ENCODE measurements around the gene GLCE.

The GLCE gene

DNA sequence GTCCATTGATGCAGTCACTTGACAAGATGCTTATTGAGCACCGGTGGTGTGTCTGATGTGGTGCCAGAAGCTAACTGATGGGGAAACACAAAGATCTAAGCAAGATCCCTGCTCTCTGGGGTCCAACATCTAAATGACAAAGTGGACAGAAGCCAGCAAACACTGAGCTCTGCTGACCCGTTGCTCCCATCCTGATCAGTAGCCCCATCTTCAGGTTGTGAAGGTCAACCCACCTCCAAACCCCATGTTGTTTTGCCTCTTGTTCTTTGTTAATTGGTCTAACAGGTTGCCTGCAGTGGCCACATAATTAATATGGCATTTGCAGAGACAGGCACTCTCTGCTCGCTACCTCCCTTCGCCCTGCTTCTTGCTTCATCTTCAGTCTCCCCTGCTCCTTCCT lies 21.5 kb upstream of the GLCE start:
- no CpG with 5 or more reads among the region's 4 CpGs for WGBS, 2 donors (ENCODE audit: extremely low coverage in 2 of 2, insufficient read length in 2 of 2, insufficient replicate concordance in 1 of 2)
- H3K27me3 ChIP-seq (ENCODE audit: control insufficient read depth in 3 of 3, insufficient read depth in 3 of 3, low read depth in 1 of 3, low read length in 3 of 3): peaks cover 0 to 19% (median 0%) of the 10 kb centered on the region in 3 experiments
- H4K91ac ChIP-seq (ENCODE audit: low read depth, low read length, poor library complexity): no peak overlapping the region

DNA sequence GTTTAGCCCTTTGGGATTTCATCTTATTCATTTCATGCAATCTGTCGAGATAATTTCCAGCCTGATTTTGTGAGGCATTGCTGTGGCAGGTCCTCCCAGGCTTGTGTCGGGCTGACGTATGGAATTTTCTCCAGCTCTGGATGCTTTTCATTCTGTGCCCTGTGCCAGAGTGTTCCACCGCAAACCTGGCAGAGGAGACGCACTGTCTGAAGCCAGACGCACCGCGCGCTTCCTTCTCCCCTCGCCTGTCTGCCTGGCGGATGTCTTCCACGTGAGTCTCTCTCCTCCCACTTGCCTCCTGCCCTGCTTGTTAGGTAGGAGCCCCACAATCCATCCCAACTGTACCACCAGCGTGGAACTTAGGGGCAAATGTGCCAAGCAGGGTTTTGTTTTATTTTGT lies 20.1 kb upstream of the GLCE start:
- H3K4me1 ChIP-seq (ENCODE audit: control insufficient read depth in 2 of 2, insufficient read depth in 1 of 2, low read depth in 1 of 2, low read length in 2 of 2): no peaks in the 10 kb centered on the region
- H2BK15ac ChIP-seq (ENCODE audit: low read length): no peak overlapping the region
- no peak overlapping the region for H3K27ac ChIP-seq (replicated peaks; ENCODE audit: low read length)
- no peaks in the 10 kb centered on the region for H3K9me3 ChIP-seq (replicated peaks in 1 of 2; ENCODE audit: control insufficient read depth in 2 of 2, insufficient read depth in 1 of 2, low read depth in 1 of 2, low read length in 2 of 2)
- no peak overlapping the region for H3K4ac ChIP-seq (ENCODE audit: low read length)
- no peak overlapping the region for H3K14ac ChIP-seq (ENCODE audit: low read length)
- H4K91ac ChIP-seq (ENCODE audit: low read depth, low read length, poor library complexity): no peak overlapping the region
- H2BK5ac ChIP-seq (ENCODE audit: low read length): no peak overlapping the region
- no peaks in the 10 kb centered on the region for H3K79me1 ChIP-seq (ENCODE audit: low read depth, low read length)
- H3K4me2 ChIP-seq (ENCODE audit: insufficient read depth, low read length, poor library complexity, severe bottlenecking): no peak overlapping the region
- H3K9ac ChIP-seq (ENCODE audit: low read depth, low read length, poor library complexity): no peak overlapping the region
- H3K36me3 ChIP-seq (replicated peaks in 1 of 2; ENCODE audit: control insufficient read depth in 2 of 2, insufficient read depth in 2 of 2, low read length in 2 of 2): no peaks in the 10 kb centered on the region
- H2BK120ac ChIP-seq (ENCODE audit: low read depth, low read length): no peak overlapping the region
- no peak overlapping the region for H2BK12ac ChIP-seq (ENCODE audit: low read length)
- WGBS, 2 donors (ENCODE audit: extremely low coverage in 2 of 2, insufficient read length in 2 of 2, insufficient replicate concordance in 1 of 2): no CpG with 5 or more reads among the region's 13 CpGs
- no peak overlapping the region for H3K23ac ChIP-seq (ENCODE audit: low read depth, low read length, poor library complexity)
- no peak overlapping the region for H4K8ac ChIP-seq (ENCODE audit: low read depth, low read length)
- H2AFZ ChIP-seq (ENCODE audit: low read length): no peak overlapping the region
- DNase-seq (ENCODE audit: low spot score): no peak
- peaks cover 0 to 14% (median 0%) of the 10 kb centered on the region in 3 experiments for H3K27me3 ChIP-seq (ENCODE audit: control insufficient read depth in 3 of 3, insufficient read depth in 3 of 3, low read depth in 1 of 3, low read length in 3 of 3)
- no peak overlapping the region for H3K18ac ChIP-seq (ENCODE audit: low read length)
- H3K4me3 ChIP-seq (ENCODE audit: low read length in 2 of 2): no peak overlapping the region
- H2AK5ac ChIP-seq (ENCODE audit: low read depth, low read length): no peak overlapping the region

More for the DNA sequence above, 21.5 kb upstream of the GLCE start:
- DNase-seq (ENCODE audit: low spot score): no peak
- Histone ChIP-seq H3K9me3 (replicated peaks in 1 of 2; ENCODE audit: control insufficient read depth in 2 of 2, insufficient read depth in 1 of 2, low read depth in 1 of 2, low read length in 2 of 2) (no peaks in the 10 kb centered on the region), H3K27ac (replicated peaks; ENCODE audit: low read length) (no peak overlapping the region), H3K4ac (ENCODE audit: low read length) (no peak overlapping the region), H2BK120ac (ENCODE audit: low read depth, low read length) (no peak overlapping the region), H3K4me1 (ENCODE audit: control insufficient read depth in 2 of 2, insufficient read depth in 1 of 2, low read depth in 1 of 2, low read length in 2 of 2) (no peaks in the 10 kb centered on the region), H3K4me3 (ENCODE audit: low read length in 2 of 2) (no peak overlapping the region), H3K79me1 (ENCODE audit: low read depth, low read length) (no peaks in the 10 kb centered on the region), H3K9ac (ENCODE audit: low read depth, low read length, poor library complexity) (no peak overlapping the region), H2AFZ (ENCODE audit: low read length) (no peak overlapping the region), H2BK12ac (ENCODE audit: low read length) (no peak overlapping the region), H2BK5ac (ENCODE audit: low read length) (no peak overlapping the region), H3K4me2 (ENCODE audit: insufficient read depth, low read length, poor library complexity, severe bottlenecking) (no peak overlapping the region), H3K23ac (ENCODE audit: low read depth, low read length, poor library complexity) (no peak overlapping the region), H3K14ac (ENCODE audit: low read length) (no peak overlapping the region), H3K36me3 (replicated peaks in 1 of 2; ENCODE audit: control insufficient read depth in 2 of 2, insufficient read depth in 2 of 2, low read length in 2 of 2) (no peaks in the 10 kb centered on the region), H2AK5ac (ENCODE audit: low read depth, low read length) (no peak overlapping the region), H4K8ac (ENCODE audit: low read depth, low read length) (no peak overlapping the region), H3K18ac (ENCODE audit: low read length) (no peak overlapping the region), H2BK15ac (ENCODE audit: low read length) (no peak overlapping the region)

DNA sequence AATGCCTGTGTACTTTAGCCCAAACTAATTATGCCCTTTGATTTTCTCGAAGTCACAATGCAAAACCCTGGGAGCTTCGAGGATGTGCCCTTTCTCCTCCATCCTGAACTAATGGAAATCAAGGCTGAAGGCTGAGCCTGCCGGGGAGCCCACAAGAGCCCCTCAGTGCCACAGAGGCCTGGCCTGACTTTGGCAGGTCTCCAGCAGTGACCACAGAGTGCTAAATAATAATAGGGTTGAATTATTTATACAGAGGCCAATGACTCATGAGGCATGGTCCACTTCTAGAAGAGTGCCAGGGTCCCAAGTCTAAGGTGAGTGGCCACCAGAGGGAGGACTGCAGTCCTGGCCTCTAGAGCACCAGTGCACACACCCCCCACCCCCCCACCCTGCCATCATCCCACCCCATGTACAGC lies 19.1 kb upstream of the GLCE start:
- Histone ChIP-seq H3K14ac (ENCODE audit: low read length) (no peak overlapping the region), H2BK15ac (ENCODE audit: low read length) (no peak overlapping the region), H3K4me3 (ENCODE audit: low read length in 2 of 2) (no peak overlapping the region), H3K4me1 (ENCODE audit: control insufficient read depth in 2 of 2, insufficient read depth in 1 of 2, low read depth in 1 of 2, low read length in 2 of 2) (peaks cover 0 to 3% of the 10 kb centered on the region in 2 donors), H2BK12ac (ENCODE audit: low read length) (no peak overlapping the region), H3K9me3 (replicated peaks in 1 of 2; ENCODE audit: control insufficient read depth in 2 of 2, insufficient read depth in 1 of 2, low read depth in 1 of 2, low read length in 2 of 2) (no peaks in the 10 kb centered on the region), H3K18ac (ENCODE audit: low read length) (no peak overlapping the region), H3K27me3 (ENCODE audit: control insufficient read depth in 3 of 3, insufficient read depth in 3 of 3, low read depth in 1 of 3, low read length in 3 of 3) (peaks cover 0 to 24% (median 0%) of the 10 kb centered on the region in 3 experiments), H3K9ac (ENCODE audit: low read depth, low read length, poor library complexity) (no peak overlapping the region), H3K23ac (ENCODE audit: low read depth, low read length, poor library complexity) (no peak overlapping the region), H3K79me1 (ENCODE audit: low read depth, low read length) (no peaks in the 10 kb centered on the region), H3K27ac (replicated peaks; ENCODE audit: low read length) (no peak overlapping the region), H2AK5ac (ENCODE audit: low read depth, low read length) (no peak overlapping the region), H3K36me3 (replicated peaks in 1 of 2; ENCODE audit: control insufficient read depth in 2 of 2, insufficient read depth in 2 of 2, low read length in 2 of 2) (no peaks in the 10 kb centered on the region), H2AFZ (ENCODE audit: low read length) (no peak overlapping the region), H2BK120ac (ENCODE audit: low read depth, low read length) (no peak overlapping the region), H4K91ac (ENCODE audit: low read depth, low read length, poor library complexity) (no peak overlapping the region), H2BK5ac (ENCODE audit: low read length) (no peak overlapping the region), H3K4ac (ENCODE audit: low read length) (no peak overlapping the region), H4K8ac (ENCODE audit: low read depth, low read length) (no peak overlapping the region), H3K4me2 (ENCODE audit: insufficient read depth, low read length, poor library complexity, severe bottlenecking) (no peak overlapping the region)
- DNase-seq (ENCODE audit: low spot score): no peak
- no CpG with 5 or more reads among the region's 3 CpGs for WGBS, 2 donors (ENCODE audit: extremely low coverage in 2 of 2, insufficient read length in 2 of 2, insufficient replicate concordance in 1 of 2)

GRCh38 chr15:69141833-69142232 lies 18.6 kb upstream of the GLCE start:
- peaks cover 0 to 24% (median 0%) of the 10 kb centered on the region in 3 experiments for H3K27me3 ChIP-seq (ENCODE audit: control insufficient read depth in 3 of 3, insufficient read depth in 3 of 3, low read depth in 1 of 3, low read length in 3 of 3)
- no peak overlapping the region for H3K4ac ChIP-seq (ENCODE audit: low read length)
- no peak overlapping the region for H3K23ac ChIP-seq (ENCODE audit: low read depth, low read length, poor library complexity)
- H3K14ac ChIP-seq (ENCODE audit: low read length): no peak overlapping the region
- H3K36me3 ChIP-seq (replicated peaks in 1 of 2; ENCODE audit: control insufficient read depth in 2 of 2, insufficient read depth in 2 of 2, low read length in 2 of 2): no peaks in the 10 kb centered on the region
- no peak overlapping the region for H4K8ac ChIP-seq (ENCODE audit: low read depth, low read length)
- no peak overlapping the region for H3K18ac ChIP-seq (ENCODE audit: low read length)
- no peak overlapping the region for H3K4me2 ChIP-seq (ENCODE audit: insufficient read depth, low read length, poor library complexity, severe bottlenecking)
- H3K9me3 ChIP-seq (replicated peaks in 1 of 2; ENCODE audit: control insufficient read depth in 2 of 2, insufficient read depth in 1 of 2, low read depth in 1 of 2, low read length in 2 of 2): no peaks in the 10 kb centered on the region
- no peak overlapping the region for H2AK5ac ChIP-seq (ENCODE audit: low read depth, low read length)
- H3K79me1 ChIP-seq (ENCODE audit: low read depth, low read length): no peaks in the 10 kb centered on the region
- no peak overlapping the region for H3K27ac ChIP-seq (replicated peaks; ENCODE audit: low read length)
- no peak overlapping the region for H3K9ac ChIP-seq (ENCODE audit: low read depth, low read length, poor library complexity)
- H2AFZ ChIP-seq (ENCODE audit: low read length): no peak overlapping the region
- H3K4me3 ChIP-seq (ENCODE audit: low read length in 2 of 2): no peak overlapping the region
- H3K4me1 ChIP-seq (ENCODE audit: control insufficient read depth in 2 of 2, insufficient read depth in 1 of 2, low read depth in 1 of 2, low read length in 2 of 2): peaks cover 0 to 3% of the 10 kb centered on the region in 2 donors
- H4K91ac ChIP-seq (ENCODE audit: low read depth, low read length, poor library complexity): no peak overlapping the region
- no peak for DNase-seq (ENCODE audit: low spot score)
- WGBS, 2 donors (ENCODE audit: extremely low coverage in 2 of 2, insufficient read length in 2 of 2, insufficient replicate concordance in 1 of 2): no CpG with 5 or more reads among the region's 1 CpG
- no peak overlapping the region for H2BK120ac ChIP-seq (ENCODE audit: low read depth, low read length)
- H2BK5ac ChIP-seq (ENCODE audit: low read length): no peak overlapping the region
- no peak overlapping the region for H2BK15ac ChIP-seq (ENCODE audit: low read length)
- H2BK12ac ChIP-seq (ENCODE audit: low read length): no peak overlapping the region

All from neuronal stem cell (in vitro differentiated cells).